Cardiac septum (tissue), 1 donor: ENCODE measurements around the gene SMC3. TPM values are rescaled to one million over a fixed set of nuclear protein-coding genes. Genes with fewer than 3 reads are reported as not detected.
"Not testable (repeated sequence)": the region's sequence is repeated elsewhere in the genome, so short reads cannot be mapped to it uniquely, and the experiment has no call there.

Experiments
- DNase-seq: peaks from one replicate; pipeline ENCODE4 v3.0.0-alpha.2; 2020; ENCODE audit warnings: low spot score
- intact Hi-C: fragments of 100-400 bp; cut with DNase I; formaldehyde crosslinking; loops from one replicate; pipeline ENCODE4 v1.14.0; 2022
- long read RNA-seq: library from polyadenylated mRNA; unstranded; transcript quantifications from one replicate; pipeline ENCODE4 v2.0.0, GENCODE V29; 2021
- total RNA-seq: library from RNA; stranded (reverse); fragmentation: NEBNext Ultra II Directional; extraction: Animal tissue kit (Norgen Biotek cat#: 25700); gene quantifications from one replicate; pipeline ENCODE4 v1.2.1, GENCODE V29; 2021
- donor health status: DM: no; HTN: no; CAD: no.

Gene SMC3
- 21.3 TPM for total RNA-seq
- long read RNA-seq, full-length matches to known transcripts: 11 of 49 reads
- long read RNA-seq, partial matches to known transcripts: 36 of 49 reads
- long read RNA-seq, other reads (novel, unspliced or antisense): 2 of 49 reads

GRCh38 chr10:110567201-110568054 lies at the start of gene SMC3:
TSS of gene SMC3 (plus strand) at chr10:110567695. CDS start at chr10:110567817, 122 bp downstream.
- peak; percentile 96 for DNase-seq
- intact Hi-C loops: loop anchor here (5.0 kb wide), 1 partner anchor 70 kb away; the partner anchor contains the start of gene DUSP5

GRCh38 chr10:110522365-110522988 lies 45.0 kb upstream of the SMC3 start:
- no peak for DNase-seq
- intact Hi-C loops: no loop called here

GRCh38 chr10:110523736-110524135 lies 43.8 kb upstream of the SMC3 start:
- DNase-seq: no peak
- intact Hi-C loops: no loop called here

GRCh38 chr10:110524179-110524858 lies 43.2 kb upstream of the SMC3 start:
- DNase-seq: no peak

GRCh38 chr10:110524859-110525232 lies 42.6 kb upstream of the SMC3 start:
- intact Hi-C loops: no loop called here
- no peak for DNase-seq

More at GRCh38 chr10:110524179-110524858, 43.2 kb upstream of the SMC3 start:
- intact Hi-C loops: no loop called here

- DNase-seq: no peak
- intact Hi-C loops: no loop called here
These were observed 41.9 kb upstream of the SMC3 start for GRCh38 chr10:110525349-110526260.

GRCh38 chr10:110527731-110528171 lies 39.7 kb upstream of the SMC3 start:
- intact Hi-C loops: no loop called here
- no peak for DNase-seq

GRCh38 chr10:110528224-110528996 lies 39.1 kb upstream of the SMC3 start:
- intact Hi-C loops: no loop called here
- DNase-seq: no peak

GRCh38 chr10:110528997-110529524 lies 38.4 kb upstream of the SMC3 start:
- DNase-seq, intact Hi-C loops: not testable (repeated sequence)

- intact Hi-C loops: no loop called here
- no peak for DNase-seq
These were observed 37.9 kb upstream of the SMC3 start for GRCh38 chr10:110529596-110530011.

GRCh38 chr10:110530131-110530831 lies 37.2 kb upstream of the SMC3 start:
- intact Hi-C loops: no loop called here

GRCh38 chr10:110531687-110532086 lies 35.8 kb upstream of the SMC3 start:
- intact Hi-C loops: no loop called here
- DNase-seq: no peak

More at GRCh38 chr10:110530131-110530831, 37.2 kb upstream of the SMC3 start:
- no peak for DNase-seq

GRCh38 chr10:110532628-110533027 lies 34.9 kb upstream of the SMC3 start:
- intact Hi-C loops, DNase-seq: not testable (repeated sequence)

GRCh38 chr10:110533149-110533548 lies 34.3 kb upstream of the SMC3 start:
- no peak for DNase-seq
- intact Hi-C loops: no loop called here

- intact Hi-C loops: no loop called here
- no peak for DNase-seq
These were observed 32.9 kb upstream of the SMC3 start for GRCh38 chr10:110534571-110534970.

GRCh38 chr10:110535958-110536891 lies 31.3 kb upstream of the SMC3 start:
- no peak for DNase-seq
- intact Hi-C loops: no loop called here
